ENCODE data around the gene ATOX1.
A peak's percentile ranks its signal among the peaks of the same experiment; 100 is the strongest.

GRCh38 chr5:151740336-151740942, 18.0 kb downstream of the ATOX1 start:
- TF ChIP-seq CTCF (conservative IDR thresholded peaks at IDR 0.05; ENCODE audit: low read depth, low read length) (peak; percentile 90), EZH2 (IDR thresholded peaks at IDR 0.05; ENCODE audit: borderline replicate concordance, low read depth, low read length, poor library complexity, severe bottlenecking) (no peak)
